Measurements from ENCODE around the gene UBAP2L. TPM values are rescaled to one million over a fixed set of nuclear protein-coding genes. Genes with fewer than 3 reads are reported as not detected.

The UBAP2L gene
- total and polyA plus RNA-seq, 2 donors (not counting 1 experiment from before 2014, with no cell fraction given): 51.9 to 180 TPM

DNA sequence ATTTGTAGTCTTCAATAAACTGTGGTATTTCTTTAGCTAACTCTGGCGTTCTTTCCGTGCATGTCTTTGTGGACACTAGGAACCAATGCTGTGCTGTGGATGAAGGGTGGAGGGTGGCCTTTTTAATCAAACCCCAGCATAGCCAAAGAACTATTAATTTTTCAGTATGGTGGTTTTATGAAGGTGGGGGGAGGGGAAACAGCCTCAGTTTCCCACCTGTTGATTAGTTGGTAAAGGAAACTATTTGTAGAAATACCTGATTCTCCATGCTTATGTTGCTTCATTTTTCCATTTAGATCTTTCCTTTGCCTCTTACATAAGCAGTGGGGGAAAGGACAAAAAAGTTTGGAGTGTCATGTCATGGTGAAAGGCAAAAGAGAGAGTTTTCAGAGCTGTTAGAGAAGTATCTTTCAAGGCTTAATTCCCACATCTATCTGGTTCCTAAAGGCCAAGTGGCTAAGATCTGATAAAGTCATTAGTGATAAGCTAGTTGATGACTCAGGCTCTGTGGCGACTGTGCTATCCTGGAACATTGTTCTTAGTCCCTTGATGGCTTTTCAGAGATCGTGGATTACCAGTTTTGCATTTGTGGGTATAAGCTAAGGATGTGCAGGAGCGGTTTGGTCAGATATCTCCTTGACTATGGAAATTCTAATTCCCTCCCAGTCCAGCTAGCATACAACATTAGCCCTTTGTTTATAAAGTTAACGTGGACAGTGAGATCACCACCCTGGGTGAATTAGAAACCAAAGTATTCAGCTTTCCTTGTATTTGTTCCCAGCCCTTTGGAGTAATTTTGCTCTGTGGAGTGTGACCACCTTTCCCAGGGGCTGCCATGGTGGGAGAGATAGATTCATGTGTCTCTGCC lies 42.9 kb downstream of the UBAP2L start:
- Histone ChIP-seq H4K20me1 (ENCODE audit: control insufficient read depth, extremely low read depth, insufficient read depth, low read length) (no peaks in the 10 kb centered on the region), H3K36me3 (ENCODE audit: control insufficient read depth, insufficient read depth, low read length) (peaks cover 36% of the 10 kb centered on the region), H3K4me1 (ENCODE audit: control insufficient read depth, extremely low read depth, insufficient read depth, low read length) (no peaks in the 10 kb centered on the region), H3K27ac (ENCODE audit: insufficient read depth, low read length) (no peak overlapping the region), H3K9me3 (ENCODE audit: control insufficient read depth, insufficient read depth, low read depth, low read length) (no peaks in the 10 kb centered on the region), H2AFZ (ENCODE audit: low read length) (no peak overlapping the region), H3K27me3 (ENCODE audit: control insufficient read depth, insufficient read depth, low read length) (no peaks in the 10 kb centered on the region), H3K9ac (ENCODE audit: insufficient read depth, low read length) (no peak overlapping the region), H3K4me3 (replicated peaks in 1 of 4; ENCODE audit: control extremely low read depth in 1 of 4, insufficient read depth in 1 of 4, low read depth in 3 of 4, low read length in 4 of 4) (no peak overlapping the region), H3K4me2 (ENCODE audit: extremely low read depth, insufficient read depth, low read length) (no peak overlapping the region), H3K79me2 (ENCODE audit: control insufficient read depth, insufficient read depth, low read length) (no peaks in the 10 kb centered on the region)
- peak in 1 of 2 donors; percentile 28 for DNase-seq (ENCODE audit: low read depth in 2 of 2)
- no peak for TF ChIP-seq EZH2 (IDR thresholded peaks at IDR 0.05; ENCODE audit: low read length, missing control alignments)
- TF ChIP-seq, protein P1, sequence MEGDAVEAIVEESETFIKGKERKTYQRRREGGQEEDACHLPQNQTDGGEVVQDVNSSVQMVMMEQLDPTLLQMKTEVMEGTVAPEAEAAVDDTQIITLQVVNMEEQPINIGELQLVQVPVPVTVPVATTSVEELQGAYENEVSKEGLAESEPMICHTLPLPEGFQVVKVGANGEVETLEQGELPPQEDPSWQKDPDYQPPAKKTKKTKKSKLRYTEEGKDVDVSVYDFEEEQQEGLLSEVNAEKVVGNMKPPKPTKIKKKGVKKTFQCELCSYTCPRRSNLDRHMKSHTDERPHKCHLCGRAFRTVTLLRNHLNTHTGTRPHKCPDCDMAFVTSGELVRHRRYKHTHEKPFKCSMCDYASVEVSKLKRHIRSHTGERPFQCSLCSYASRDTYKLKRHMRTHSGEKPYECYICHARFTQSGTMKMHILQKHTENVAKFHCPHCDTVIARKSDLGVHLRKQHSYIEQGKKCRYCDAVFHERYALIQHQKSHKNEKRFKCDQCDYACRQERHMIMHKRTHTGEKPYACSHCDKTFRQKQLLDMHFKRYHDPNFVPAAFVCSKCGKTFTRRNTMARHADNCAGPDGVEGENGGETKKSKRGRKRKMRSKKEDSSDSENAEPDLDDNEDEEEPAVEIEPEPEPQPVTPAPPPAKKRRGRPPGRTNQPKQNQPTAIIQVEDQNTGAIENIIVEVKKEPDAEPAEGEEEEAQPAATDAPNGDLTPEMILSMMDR (conservative IDR thresholded peaks at IDR 0.05 in 1 of 2, IDR thresholded peaks at IDR 0.05 in 1 of 2; ENCODE audit: low read depth in 1 of 2, low read length in 2 of 2): no peak

DNA sequence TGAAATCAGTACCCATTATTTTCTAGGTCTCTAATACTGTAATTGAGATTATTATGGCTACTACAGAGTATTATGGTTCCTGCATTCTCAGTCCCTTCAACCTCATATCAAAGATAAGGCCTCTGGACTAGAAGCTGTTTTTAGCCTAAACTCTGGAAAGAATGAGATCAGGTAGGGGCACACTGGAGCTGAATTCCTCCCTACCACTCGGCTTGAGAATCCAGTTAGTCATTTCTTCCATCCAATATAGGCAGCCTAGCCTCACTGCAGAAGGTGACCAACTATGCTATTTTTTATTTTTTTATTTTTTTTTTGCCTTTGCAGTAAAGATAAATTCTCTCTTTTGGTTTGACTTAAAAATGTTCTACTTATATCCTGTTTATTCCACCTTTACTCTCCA lies 43.7 kb downstream of the UBAP2L start:
- DNase-seq (ENCODE audit: low read depth in 2 of 2): peak in 1 of 2 donors; percentile 36
- H3K4me3 ChIP-seq (replicated peaks in 1 of 4; ENCODE audit: control extremely low read depth in 1 of 4, insufficient read depth in 1 of 4, low read depth in 3 of 4, low read length in 4 of 4): no peak overlapping the region
- no peaks in the 10 kb centered on the region for H3K4me1 ChIP-seq (ENCODE audit: control insufficient read depth, extremely low read depth, insufficient read depth, low read length)
- H3K4me2 ChIP-seq (ENCODE audit: extremely low read depth, insufficient read depth, low read length): no peak overlapping the region
- no peak overlapping the region for H3K27ac ChIP-seq (ENCODE audit: insufficient read depth, low read length)
- H3K9me3 ChIP-seq (ENCODE audit: control insufficient read depth, insufficient read depth, low read depth, low read length): no peaks in the 10 kb centered on the region
- H3K36me3 ChIP-seq (ENCODE audit: control insufficient read depth, insufficient read depth, low read length): peaks cover 42% of the 10 kb centered on the region
- TF ChIP-seq, protein P1 (conservative IDR thresholded peaks at IDR 0.05 in 1 of 2, IDR thresholded peaks at IDR 0.05 in 1 of 2; ENCODE audit: low read depth in 1 of 2, low read length in 2 of 2): no peak
- no peak for TF ChIP-seq EZH2 (IDR thresholded peaks at IDR 0.05; ENCODE audit: low read length, missing control alignments)
- H2AFZ ChIP-seq (ENCODE audit: low read length): no peak overlapping the region
- H3K27me3 ChIP-seq (ENCODE audit: control insufficient read depth, insufficient read depth, low read length): no peaks in the 10 kb centered on the region
- H3K79me2 ChIP-seq (ENCODE audit: control insufficient read depth, insufficient read depth, low read length): no peaks in the 10 kb centered on the region
- no peak overlapping the region for H3K9ac ChIP-seq (ENCODE audit: insufficient read depth, low read length)
- no peaks in the 10 kb centered on the region for H4K20me1 ChIP-seq (ENCODE audit: control insufficient read depth, extremely low read depth, insufficient read depth, low read length)

DNA sequence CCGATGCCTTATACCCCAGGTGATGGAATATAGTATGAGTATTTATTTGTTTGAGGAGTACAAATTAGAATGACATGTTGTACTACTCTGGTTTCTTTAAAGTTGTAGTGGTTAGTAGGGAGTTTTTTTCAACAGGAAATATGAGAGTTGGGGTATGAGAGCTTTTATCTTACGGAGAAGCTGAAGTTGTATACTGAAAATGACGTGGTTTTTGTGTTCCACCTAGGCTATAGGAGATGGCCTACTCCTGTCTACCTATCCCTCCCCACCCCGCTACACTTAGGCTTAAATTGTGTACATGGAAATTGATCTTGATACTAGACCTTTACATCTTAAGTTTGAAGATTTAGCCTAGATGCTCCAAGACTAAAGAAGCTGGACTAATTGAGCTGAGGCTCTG lies 44.8 kb downstream of the UBAP2L start:
- no peak for TF ChIP-seq EZH2 (IDR thresholded peaks at IDR 0.05; ENCODE audit: low read length, missing control alignments)
- TF ChIP-seq, protein P1 (conservative IDR thresholded peaks at IDR 0.05 in 1 of 2, IDR thresholded peaks at IDR 0.05 in 1 of 2; ENCODE audit: low read depth in 1 of 2, low read length in 2 of 2): no peak
- no peaks in the 10 kb centered on the region for H4K20me1 ChIP-seq (ENCODE audit: control insufficient read depth, extremely low read depth, insufficient read depth, low read length)
- peaks cover 34% of the 10 kb centered on the region for H3K36me3 ChIP-seq (ENCODE audit: control insufficient read depth, insufficient read depth, low read length)

More for the DNA sequence above, 44.8 kb downstream of the UBAP2L start:
- H3K27ac ChIP-seq (ENCODE audit: insufficient read depth, low read length): no peak overlapping the region
- no peaks in the 10 kb centered on the region for H3K27me3 ChIP-seq (ENCODE audit: control insufficient read depth, insufficient read depth, low read length)
- no peak overlapping the region for H2AFZ ChIP-seq (ENCODE audit: low read length)
- no peak overlapping the region for H3K4me3 ChIP-seq (replicated peaks in 1 of 4; ENCODE audit: control extremely low read depth in 1 of 4, insufficient read depth in 1 of 4, low read depth in 3 of 4, low read length in 4 of 4)
- H3K9ac ChIP-seq (ENCODE audit: insufficient read depth, low read length): no peak overlapping the region
- no peak overlapping the region for H3K4me2 ChIP-seq (ENCODE audit: extremely low read depth, insufficient read depth, low read length)
- H3K9me3 ChIP-seq (ENCODE audit: control insufficient read depth, insufficient read depth, low read depth, low read length): no peaks in the 10 kb centered on the region
- DNase-seq (ENCODE audit: low read depth in 2 of 2): no peak
- H3K4me1 ChIP-seq (ENCODE audit: control insufficient read depth, extremely low read depth, insufficient read depth, low read length): no peaks in the 10 kb centered on the region
- H3K79me2 ChIP-seq (ENCODE audit: control insufficient read depth, insufficient read depth, low read length): no peaks in the 10 kb centered on the region
